Stimulated activated CD8-positive, alpha-beta memory T cell treated with anti-CD3 and anti-CD28 coated beads, Interleukin-15, amount 100 ng/mL, for 48 hours (primary cell): Measurements from ENCODE around the gene TRIM42.

ENCODE experiments used
- DNase-seq, 2 donors: peaks; one replicate each; pipeline ENCODE4 v3.0.0-alpha.2; 2020; ENCODE audit warnings: low read depth in 2 of 2

Gene TRIM42

DNA sequence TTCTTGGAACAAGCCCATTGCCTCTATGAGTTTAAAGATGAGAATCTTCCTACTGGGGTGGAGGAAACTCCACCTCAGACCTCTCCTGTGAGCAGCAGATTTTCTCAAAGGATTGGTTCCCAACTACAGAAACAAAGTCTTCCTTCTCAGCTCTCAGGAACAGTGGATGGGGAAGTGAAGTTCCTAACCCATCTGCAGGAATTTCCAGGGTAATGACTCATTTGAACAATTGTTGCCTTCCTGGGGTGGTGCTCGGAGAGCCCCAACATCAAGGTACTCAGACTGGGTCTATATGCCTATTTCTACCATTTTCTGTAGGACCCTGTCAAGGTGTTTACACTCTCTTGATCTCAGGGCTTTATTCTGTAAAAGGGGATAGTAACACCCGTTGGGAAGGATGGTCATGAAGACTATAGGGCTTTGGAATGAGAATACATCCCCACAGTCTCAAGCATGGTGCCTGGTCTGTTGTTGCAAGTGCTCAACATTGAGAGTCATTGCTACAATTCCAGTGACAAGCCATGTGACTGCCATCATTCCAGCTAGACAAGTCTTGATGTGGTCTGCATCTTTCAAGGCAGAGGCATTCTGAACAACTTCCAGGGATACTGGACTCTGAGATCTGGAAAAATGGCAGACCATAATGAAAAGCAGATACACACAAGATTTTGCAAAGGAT is 33.0 kb downstream of the TRIM42 start:
- DNase-seq, result no peak

DNA sequence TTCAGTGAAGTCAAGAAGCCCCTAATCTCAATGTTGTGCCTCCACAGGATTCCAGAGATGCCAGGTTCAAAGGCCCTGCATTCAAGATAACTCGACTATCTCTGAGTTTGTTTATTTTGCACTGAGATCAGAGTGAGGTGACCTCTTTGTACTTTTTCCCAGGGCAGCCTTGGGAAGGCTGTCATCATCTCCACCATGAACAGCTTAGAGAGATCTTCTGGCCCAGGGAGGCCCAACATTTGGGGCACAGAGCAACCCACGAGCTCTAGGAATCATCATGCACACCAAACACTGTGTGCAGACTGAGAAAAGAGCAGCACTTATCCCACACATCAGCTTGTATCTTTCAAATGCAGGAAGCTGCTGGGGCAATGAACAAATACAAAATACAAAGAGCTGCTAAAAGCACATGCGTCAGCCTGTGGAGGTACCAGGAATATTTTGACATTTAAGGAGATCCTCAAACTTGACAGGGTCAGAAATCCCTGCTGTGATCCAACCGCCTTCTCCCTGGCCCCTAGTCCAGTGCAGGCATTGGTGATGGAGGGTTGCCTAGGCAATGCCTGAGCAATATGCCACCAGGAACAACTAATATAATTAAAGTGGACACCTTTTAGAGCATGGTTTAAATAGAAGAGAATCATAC is 33.6 kb downstream of the TRIM42 start:
- DNase-seq, result no peak

DNA sequence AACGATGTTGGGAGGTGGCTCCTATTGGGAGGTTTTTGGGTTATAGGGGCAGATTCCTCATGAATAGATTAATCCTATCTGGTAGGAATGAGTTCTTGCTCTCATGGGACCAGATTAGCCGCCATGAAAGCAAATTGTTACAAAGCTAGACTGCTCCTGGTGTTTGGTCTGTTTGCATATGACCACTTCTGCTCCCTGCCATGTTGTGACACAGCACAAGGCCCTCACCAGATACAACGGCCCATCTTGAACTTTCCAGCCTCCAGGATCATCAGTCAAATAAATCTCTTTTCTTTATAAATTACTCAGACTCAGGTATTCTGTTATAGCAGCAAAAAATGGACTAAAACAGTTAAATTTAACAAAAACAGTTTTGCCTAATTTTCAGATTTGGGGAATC is 34.4 kb downstream of the TRIM42 start:
- no peak for DNase-seq

DNA sequence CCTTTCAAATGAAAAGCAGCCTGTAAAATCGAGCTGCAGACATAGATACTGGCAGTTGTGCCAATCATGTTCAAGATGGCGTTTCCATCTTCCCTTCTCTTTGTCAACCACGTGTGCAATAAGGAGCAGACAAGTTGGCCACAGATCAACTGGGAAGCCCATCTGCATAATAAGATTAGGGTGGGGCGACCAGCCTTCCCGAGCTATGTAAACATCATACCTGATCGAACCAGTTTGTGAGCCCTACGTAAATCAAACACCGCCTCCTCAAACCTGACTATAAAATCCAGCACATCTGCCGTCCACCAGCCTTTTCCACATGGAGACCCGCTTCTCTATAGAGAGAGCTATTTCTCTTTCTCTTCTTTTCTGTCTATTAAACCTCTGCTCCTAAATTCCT is 37.2 kb downstream of the TRIM42 start:
- no peak for DNase-seq

DNA sequence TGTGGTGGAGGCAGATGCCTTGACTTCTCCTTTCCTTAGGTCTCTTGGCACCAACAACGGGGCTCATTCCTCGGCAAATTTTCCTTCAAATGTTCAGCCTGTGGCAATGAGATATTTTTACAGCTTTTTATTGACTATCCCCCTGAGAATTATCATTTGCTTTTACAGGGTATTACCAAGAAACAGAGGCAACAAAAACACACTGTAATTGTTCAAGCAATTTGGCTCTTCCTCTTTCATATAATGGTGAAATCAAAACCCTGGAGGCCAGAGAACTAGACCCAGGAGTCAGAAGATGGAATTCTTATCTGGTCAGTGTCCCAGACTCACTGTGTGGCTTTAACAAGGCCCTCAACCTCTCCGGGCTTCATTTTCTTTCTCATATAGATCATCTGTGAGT is 40.1 kb downstream of the TRIM42 start:
- DNase-seq, result no peak

DNA sequence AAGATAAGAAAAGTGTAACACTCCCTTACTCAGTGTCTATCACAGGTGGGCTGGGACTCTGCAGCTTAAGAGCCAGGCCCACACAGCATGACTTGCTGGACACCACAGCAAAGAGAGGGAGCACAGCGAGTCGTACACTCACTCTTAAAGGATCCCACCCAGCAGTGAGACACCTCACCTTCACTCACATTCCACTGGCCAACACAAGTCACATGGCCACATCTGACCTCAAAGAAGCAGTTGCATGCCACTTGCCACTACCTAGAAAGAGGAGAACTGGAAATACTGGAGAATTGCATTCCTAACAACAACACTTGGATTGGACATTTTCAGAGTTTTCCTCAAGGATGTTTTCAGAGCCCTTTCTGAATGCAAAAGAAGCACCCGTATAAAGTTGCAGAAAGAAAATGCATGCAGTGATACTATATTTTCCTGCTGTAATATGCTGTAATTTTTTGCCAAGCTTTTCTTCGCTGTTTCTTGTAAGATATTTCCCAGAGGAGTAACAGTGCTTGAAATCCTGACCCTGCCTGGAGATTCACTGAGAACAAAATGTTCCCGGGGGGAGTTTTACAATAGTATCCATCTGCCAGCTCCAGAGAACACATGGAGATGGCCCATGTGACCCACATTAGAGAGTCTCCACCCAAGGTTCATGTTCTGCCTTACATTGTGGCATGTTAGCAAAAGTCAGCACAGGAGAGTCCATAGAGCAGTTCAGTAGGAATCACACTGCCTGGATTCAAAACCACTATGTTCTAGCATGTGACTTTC is 42.2 kb downstream of the TRIM42 start:
- no peak for DNase-seq

DNA sequence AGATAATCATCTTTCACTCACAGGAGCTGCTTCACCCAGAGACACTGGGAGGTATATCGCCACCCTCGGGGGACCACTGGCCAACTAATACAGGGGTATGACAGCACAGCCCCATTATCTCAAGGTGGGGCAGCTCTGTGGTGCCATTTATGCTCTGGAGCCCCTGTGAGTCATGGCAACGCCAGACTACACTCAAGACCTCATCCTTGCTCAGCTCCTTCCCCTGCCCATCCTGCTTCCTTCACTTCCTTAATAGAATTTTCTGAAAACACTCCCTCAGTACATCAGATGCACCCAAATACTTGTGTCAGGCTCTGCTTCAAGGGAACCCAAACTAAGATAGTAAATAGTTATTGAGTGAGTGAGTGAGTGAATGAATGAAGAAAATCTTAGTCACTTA is 45.7 kb downstream of the TRIM42 start:
- no peak for DNase-seq

DNA sequence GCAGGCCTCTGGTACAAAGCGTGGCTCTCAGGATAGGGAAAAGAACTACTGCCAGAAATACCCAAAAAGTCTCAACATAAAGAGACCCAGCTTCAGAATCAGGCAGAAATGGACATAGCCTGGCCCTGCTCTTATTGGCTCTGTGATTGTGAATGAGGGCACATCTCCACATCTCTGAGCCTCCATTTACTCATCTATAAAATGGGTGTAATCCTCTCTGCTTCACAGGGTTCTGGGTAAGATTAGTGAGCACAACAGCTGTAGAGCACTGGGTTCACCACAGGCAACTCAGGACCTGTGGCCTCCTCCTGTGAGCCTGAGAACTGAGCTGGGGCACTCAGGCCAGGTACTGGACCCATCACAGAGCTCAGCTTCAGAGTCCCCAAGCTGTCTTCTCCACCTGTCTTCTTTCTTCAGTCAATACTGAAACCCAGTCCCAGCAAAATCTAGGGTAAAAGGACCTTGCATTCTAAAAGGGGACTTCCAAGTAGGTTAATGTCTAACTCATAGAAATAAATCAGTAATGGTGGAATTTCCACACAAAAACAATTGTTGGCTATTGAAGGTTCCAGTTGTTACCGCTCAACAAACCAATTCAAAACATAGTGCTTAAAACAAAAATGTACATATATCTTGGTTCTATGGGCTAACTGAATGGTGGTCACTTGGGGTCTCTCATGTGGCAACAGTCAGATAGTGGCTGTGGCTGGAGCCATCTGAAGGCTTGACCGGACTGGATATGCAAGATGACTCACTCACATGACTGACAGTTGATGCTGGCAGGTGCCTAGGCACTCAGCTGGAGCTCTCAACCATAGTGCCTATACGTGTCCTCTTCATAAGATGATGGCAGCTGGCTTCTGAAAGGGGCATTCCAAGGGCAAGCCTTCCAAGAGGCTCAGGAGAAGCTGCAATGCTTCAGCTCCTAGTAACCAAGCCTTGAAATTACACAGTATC is 47.3 kb downstream of the TRIM42 start:
- no peak for DNase-seq

DNA sequence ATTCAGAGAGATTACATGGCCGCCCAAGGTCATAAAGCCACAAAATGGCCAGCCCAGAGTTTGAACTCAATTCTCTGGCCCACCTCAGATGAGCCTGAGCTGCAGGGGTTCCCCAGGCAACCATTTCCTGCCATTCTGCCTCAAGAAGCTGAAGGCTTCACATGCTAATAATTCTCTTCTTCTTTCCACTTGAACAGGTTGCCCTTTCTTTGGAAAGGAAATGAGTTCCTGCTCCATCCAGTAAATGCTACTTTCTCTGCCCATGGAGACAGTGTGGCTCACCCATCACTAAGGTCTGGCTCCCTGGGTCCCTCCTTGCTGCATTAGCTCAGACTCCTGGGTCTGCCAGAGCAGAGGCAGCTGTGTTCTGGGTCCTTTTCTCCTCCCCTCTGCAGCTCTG is 48.2 kb downstream of the TRIM42 start:
- no peak for DNase-seq

DNA sequence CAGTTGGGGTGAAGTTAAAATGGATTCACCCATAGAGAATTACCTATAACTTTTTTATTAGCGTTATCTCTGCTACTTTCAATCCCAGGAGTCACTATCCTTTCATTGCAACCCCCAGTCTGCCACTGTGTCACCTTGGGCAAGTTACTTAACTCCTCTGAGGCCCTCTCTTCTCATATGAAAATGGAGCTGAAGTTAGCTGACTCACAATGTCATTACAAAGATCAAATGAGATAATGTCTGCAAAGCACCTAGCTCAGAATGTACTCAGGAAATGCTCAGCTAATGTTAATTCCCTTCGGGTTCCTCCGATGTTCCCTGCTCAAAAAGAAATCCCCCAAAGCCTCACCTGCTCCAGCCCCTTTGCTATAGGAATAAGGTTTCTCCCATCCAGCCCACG is 50.0 kb downstream of the TRIM42 start:
- DNase-seq, result no peak

DNA sequence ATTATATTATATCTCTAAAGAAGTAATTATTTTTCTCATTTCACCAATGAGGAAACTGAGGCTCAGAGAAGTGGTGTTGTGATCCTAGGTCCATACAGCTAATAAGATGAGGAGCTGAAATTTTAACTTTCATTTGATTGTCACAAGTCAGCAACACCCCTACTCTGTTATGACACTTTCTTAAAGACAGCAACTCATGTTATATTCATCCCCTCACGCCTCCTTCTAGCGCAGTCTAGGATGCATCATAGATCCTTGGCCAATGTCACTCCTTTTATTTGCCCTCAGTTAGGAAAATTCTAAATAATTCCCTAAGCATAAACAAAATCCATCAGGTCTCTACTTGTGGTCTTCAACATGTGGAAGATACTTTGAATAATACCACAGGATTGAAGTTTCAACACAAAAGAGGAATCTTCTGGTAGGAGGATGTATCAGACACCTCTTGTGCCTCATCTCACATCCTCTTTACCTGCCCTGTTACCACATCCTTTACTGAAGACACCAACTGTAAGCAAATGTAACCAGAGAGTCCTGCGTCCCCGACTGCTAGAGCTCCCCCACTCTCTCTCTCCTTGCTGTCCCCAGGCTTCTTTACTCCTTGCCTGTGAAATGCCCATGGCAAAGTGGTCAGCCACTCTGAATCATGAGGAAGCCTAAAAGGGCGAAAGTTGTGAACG is 53.7 kb downstream of the TRIM42 start:
- DNase-seq, result no peak

DNA sequence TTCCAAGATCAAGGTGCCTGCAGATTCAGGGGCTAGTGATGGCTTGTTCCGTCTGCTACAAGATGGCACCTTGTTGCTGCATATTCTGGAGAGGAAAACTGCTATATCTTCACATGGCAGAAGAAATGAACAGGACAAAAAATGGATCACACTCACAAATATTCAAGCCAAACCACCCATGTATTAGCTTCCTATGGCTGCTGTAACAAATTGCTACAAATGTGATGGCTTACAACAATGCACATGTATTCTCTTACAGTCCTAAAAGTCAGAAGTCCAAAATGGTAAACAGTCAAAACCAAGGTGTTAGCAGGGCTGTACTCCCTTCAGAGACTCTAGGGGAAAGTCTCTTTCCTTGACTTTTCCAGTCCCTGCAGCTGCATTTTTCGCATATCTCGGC is 55.8 kb downstream of the TRIM42 start:
- DNase-seq, result no peak

DNA sequence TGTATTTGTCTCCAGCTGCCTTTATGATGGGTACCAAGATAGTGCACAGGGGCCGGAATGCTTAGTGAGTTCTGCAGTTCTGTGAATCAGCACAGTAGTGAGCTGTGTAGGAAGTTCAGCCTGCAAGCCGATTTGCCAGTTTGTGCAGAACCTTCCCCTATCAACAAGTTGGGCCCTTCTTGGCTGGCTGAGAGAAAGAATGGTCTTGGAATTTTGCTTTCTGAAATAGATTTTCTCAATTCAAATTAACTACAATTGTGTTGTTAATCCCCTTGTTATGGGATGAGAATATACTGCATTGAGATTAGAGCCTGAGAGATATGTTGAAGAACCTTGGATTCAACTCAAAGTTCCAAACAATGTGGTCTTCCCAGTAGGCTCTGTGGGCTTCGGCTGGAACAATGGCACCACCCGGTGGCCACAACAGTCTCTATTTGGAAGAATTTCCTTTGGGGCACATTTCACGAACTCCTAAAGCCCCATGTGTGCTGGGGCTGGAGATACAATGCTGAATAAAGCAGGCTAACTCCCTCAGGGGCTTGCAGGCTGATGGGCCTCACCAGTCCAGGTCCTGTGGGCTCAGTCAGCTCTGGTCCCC is 59.1 kb downstream of the TRIM42 start:
- DNase-seq, result no peak

DNA sequence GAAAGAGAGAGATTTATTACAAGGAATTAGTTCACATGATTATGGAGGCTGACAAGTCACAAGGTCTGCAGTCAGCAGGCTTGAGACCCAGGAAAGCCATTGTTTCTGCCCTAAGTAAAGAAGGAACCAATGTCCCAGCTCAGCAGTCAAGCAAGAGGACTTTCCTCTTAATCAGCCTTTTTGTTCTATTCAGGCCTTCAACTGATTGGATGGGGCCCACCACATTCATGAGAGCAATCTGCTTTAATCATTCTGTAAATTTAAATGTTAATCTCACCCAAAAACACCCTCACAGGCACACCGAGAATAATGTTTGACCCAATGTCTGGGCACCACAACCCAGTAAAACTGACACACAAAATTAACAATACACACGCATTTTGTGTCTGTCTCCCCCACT is 64.3 kb downstream of the TRIM42 start:
- DNase-seq, result no peak

DNA sequence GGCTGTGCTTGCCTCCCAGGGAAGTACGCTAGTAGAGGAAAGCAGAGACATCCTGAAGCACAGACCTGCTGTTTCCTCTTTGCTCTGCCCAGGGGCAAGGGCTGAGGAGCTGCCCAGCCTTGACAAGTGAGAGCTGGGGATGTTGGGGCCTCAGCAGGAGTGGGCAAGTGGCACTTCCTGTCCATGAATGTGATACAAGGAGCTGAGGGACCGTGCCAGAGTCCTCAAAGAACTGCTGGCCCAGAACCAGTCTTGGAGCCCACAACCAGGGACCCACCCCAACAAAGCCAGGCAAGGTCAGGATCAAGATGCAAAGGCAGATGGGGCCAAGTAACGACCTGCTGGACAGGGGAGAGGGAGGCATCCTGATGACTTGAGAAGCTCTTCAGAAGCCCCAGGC is 70.3 kb downstream of the TRIM42 start:
- DNase-seq, result no peak

DNA sequence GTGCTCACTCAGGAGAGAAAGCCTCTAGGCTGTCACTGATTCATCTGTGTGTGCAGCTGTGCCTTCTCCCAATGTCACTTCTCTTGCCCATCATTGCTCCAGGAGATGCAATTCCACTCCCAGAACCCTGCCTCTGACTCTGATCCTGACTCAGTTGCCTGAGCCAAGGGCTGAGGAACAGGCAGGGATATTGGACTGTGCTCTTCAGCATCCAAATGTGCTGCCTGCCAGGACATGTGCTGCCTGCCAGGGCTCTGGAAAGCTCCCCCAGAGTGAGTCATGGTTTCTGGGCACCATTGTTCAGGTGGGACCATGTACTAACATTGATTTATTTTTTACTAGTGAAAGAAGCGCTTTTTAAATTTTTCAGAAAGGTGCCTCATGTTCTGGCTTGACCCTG is 71.0 kb downstream of the TRIM42 start:
- no peak for DNase-seq
